Smooth muscle cell (in vitro differentiated cells): ENCODE data around the gene ANO1. TPM values are rescaled to one million over a fixed set of nuclear protein-coding genes. Genes with fewer than 3 reads are reported as not detected.

Source experiments
- DNase-seq: peaks from one replicate; lab custom pipeline; 2025; ENCODE audit not compliant: unreplicated experiment; lab: John Stamatoyannopoulos, UW
- H2AFZ ChIP-seq: fragments of 200-600 bp; sonication (generic); 2 replicates; pipeline ENCODE4 v1.6.0; 2016; ENCODE audit warnings: antibody characterized with exemption, low read depth, mild to moderate bottlenecking
- H3F3A ChIP-seq: fragments of 200-600 bp; sonication (generic); 2 replicates; pipeline ENCODE4 v1.6.0; 2017; ENCODE audit warnings: antibody characterized with exemption, low read depth
- H3K27ac ChIP-seq: fragments of 200-600 bp; sonication (generic); 2 replicates; pipeline ENCODE4 v1.5.1; 2016; ENCODE audit warnings: low read depth, mild to moderate bottlenecking
- H3K27me3 ChIP-seq: fragments of 200-600 bp; sonication (generic); 2 replicates; pipeline ENCODE4 v1.6.1; 2016; ENCODE audit warnings: low read depth, mild to moderate bottlenecking
- H3K36me3 ChIP-seq: fragments of 200-600 bp; sonication (generic); 2 replicates; pipeline ENCODE4 v1.5.1; 2016; ENCODE audit warnings: low read depth
- H3K4me1 ChIP-seq: fragments of 200-600 bp; sonication (generic); 2 replicates; pipeline ENCODE4 v1.5.1; 2016; ENCODE audit warnings: low read depth
- H3K4me2 ChIP-seq: fragments of 200-600 bp; sonication (generic); 2 replicates; pipeline ENCODE4 v1.6.0; 2016; ENCODE audit warnings: mild to moderate bottlenecking
- H3K4me3 ChIP-seq: fragments of 200-600 bp; sonication (generic); 2 replicates; pipeline ENCODE4 v1.5.1; 2016; ENCODE audit warnings: mild to moderate bottlenecking
- H3K79me2 ChIP-seq: fragments of 200-600 bp; sonication (generic); 2 replicates; pipeline ENCODE4 v1.6.0; 2016; ENCODE audit warnings: low read depth, mild to moderate bottlenecking
- H3K9ac ChIP-seq: fragments of 200-600 bp; sonication (generic); 2 replicates; pipeline ENCODE4 v1.6.0; 2016; ENCODE audit warnings: low read depth
- H3K9me3 ChIP-seq: fragments of 200-600 bp; sonication (generic); replicated peaks from 2 replicates; pipeline ENCODE4 v1.5.1; 2016; ENCODE audit warnings: low read depth
- H4K20me1 ChIP-seq: fragments of 200-600 bp; sonication (generic); 2 replicates; pipeline ENCODE4 v1.6.0; 2016; ENCODE audit warnings: low read depth
- CTCF ChIP-seq: fragments of 200-600 bp; sonication (generic); IDR thresholded peaks from 2 replicates; pipeline ENCODE4 v1.5.1; 2017; ENCODE audit warnings: borderline replicate concordance, mild to moderate bottlenecking, antibody characterized with exemption; ENCODE audit not compliant: insufficient read depth, poor library complexity, severe bottlenecking
- WGBS: methylation state at CpG from one replicate; pipeline ENCODE4 v1.1.7; 2016; ENCODE audit warnings: low lambda C conversion rate; 5-methylcytosine and 5-hydroxymethylcytosine counted together
- polyA plus RNA-seq: library from polyadenylated mRNA; unstranded; fragments of >200 nt; fragmentation: Nextera tagmentation; extraction: Ambion mirVana; gene quantifications from 2 replicates; pipeline ENCODE4 v1.2.1, GENCODE V29; 2016
- total RNA-seq: library from RNA; depleted of rRNA; stranded (reverse); fragments of >200 nt; gene quantifications from 2 replicates; pipeline ENCODE4 v1.2.3, GENCODE V29; 2014

The ANO1 gene
- total RNA-seq (93.4 and 107 TPM in 2 replicates), polyA plus RNA-seq (94.8 and 133 TPM in 2 replicates)

GRCh38 chr11:70078095-70078780 is at the start of gene ANO1:
ANO1 (plus strand) TSS chr11:70078317; CDS start chr11:70078607, 290 bp downstream.
- Histone ChIP-seq H3K4me1 (peaks cover 11% of the 10 kb centered on the region), H3K4me3 (peak within 1 kb of the TSS; percentile 50), H4K20me1 (no peaks in the 10 kb centered on the region), H3K9me3 (no peaks in the 10 kb centered on the region), H3K36me3 (no peaks in the 10 kb centered on the region), H3K4me2 (peak within 1 kb of the TSS; percentile 86), H2AFZ (no peak within 1 kb of the TSS), H3K27me3 (peaks cover 11% of the 10 kb centered on the region), H3K79me2 (peaks cover 33% of the 10 kb centered on the region), H3K27ac (peak within 1 kb of the TSS; percentile 61), H3K9ac (peak within 1 kb of the TSS; percentile 57), H3F3A (no peaks in the 10 kb centered on the region)
- DNase-seq = no peak
- no peak for TF ChIP-seq CTCF
- WGBS = 3% methylated on average over 65 of the region's 87 CpGs

DNA sequence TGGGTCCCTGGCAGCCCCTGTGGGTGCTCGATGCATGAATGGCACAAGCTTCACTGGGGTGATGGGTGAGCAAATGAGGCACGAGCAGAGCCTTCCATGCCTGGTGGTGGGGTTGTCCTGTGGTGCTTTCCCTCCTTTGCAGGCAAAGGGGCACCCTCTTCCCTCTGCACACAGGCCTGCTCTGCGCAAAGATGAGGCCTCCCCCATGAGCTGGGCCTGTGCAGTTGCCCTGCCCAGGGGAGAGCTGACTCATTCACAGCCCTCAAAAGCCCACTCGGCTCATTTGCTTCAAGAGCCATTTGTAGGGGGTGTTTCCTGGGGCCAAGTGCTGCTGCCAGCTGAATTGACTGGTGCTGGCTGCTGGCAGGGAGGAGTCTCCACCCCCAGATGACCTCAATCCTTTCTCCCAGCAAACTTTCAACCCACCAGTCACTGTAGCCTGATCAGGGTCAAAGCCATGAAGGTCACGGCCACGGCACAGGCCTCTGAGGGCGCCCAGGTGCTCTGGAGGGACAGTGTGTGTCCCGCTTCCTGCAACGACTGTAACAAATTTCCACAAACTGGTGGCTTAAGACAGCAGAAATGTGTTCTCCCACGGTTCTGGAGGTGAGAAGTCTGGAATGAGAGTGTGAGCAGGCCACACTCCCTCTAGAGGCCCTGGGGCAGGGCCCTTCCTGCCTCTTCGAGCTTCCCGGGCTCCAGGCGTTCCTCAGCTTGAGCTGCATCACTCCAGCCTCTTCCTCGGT is 48.8 kb upstream of the ANO1 start:
- Histone ChIP-seq H3K27ac (no peak overlapping the region), H3K9ac (no peak overlapping the region), H3K4me3 (no peak overlapping the region), H3F3A (no peaks in the 10 kb centered on the region), H2AFZ (peak overlapping the region; percentile 62), H3K4me2 (peak overlapping the region; percentile 6), H4K20me1 (no peaks in the 10 kb centered on the region), H3K27me3 (no peaks in the 10 kb centered on the region), H3K79me2 (no peaks in the 10 kb centered on the region), H3K36me3 (no peaks in the 10 kb centered on the region), H3K9me3 (no peaks in the 10 kb centered on the region), H3K4me1 (no peaks in the 10 kb centered on the region)
- TF ChIP-seq CTCF = no peak
- no peak for DNase-seq
- WGBS = 68% methylated on average over 14 of the region's 14 CpGs

- Histone ChIP-seq H3F3A (no peaks in the 10 kb centered on the region), H2AFZ (no peak overlapping the region), H4K20me1 (no peaks in the 10 kb centered on the region), H3K4me1 (no peaks in the 10 kb centered on the region), H3K9me3 (no peaks in the 10 kb centered on the region), H3K4me3 (no peak overlapping the region), H3K27ac (no peak overlapping the region), H3K36me3 (no peaks in the 10 kb centered on the region), H3K27me3 (no peaks in the 10 kb centered on the region), H3K9ac (no peak overlapping the region), H3K79me2 (no peaks in the 10 kb centered on the region), H3K4me2 (no peak overlapping the region)
- WGBS = 91% methylated on average over 9 of the region's 9 CpGs
- no peak for DNase-seq
- TF ChIP-seq CTCF = no peak
Observed at GRCh38 chr11:70029861-70030380, 48.2 kb upstream of the ANO1 start.
